ENCODE results near the gene TUBGCP2.

Gene TUBGCP2

GRCh38 chr10:133255323-133255722, 53.3 kb downstream of the TUBGCP2 start:
- Mint-ChIP-seq H3K9me3 (no peaks in the 10 kb centered on the region), H3K27me3 (ENCODE audit: low read depth, poor library complexity) (peaks cover 18% of the 10 kb centered on the region), H3K4me1 (peaks cover 41% of the 10 kb centered on the region), H3K36me3 (ENCODE audit: low read depth) (no peaks in the 10 kb centered on the region), H3K4me3 (no peak overlapping the region), H3K27ac (no peak overlapping the region)
- TF ChIP-seq CTCF (IDR thresholded peaks at IDR 0.05): no peak
- no peak for DNase-seq

- peaks cover 44% of the 10 kb centered on the region for H3K4me1 Mint-ChIP-seq
- H3K4me3 Mint-ChIP-seq: no peak overlapping the region
- TF ChIP-seq CTCF (IDR thresholded peaks at IDR 0.05): no peak
- no peak for DNase-seq
- H3K9me3 Mint-ChIP-seq: no peaks in the 10 kb centered on the region
- H3K36me3 Mint-ChIP-seq (ENCODE audit: low read depth): no peaks in the 10 kb centered on the region
- peaks cover 21% of the 10 kb centered on the region for H3K27me3 Mint-ChIP-seq (ENCODE audit: low read depth, poor library complexity)
- H3K27ac Mint-ChIP-seq: no peak overlapping the region
Observed at GRCh38 chr10:133254421-133255120, 54.1 kb downstream of the TUBGCP2 start.

GRCh38 chr10:133253361-133253955, 55.2 kb downstream of the TUBGCP2 start:
- H3K4me3 Mint-ChIP-seq: no peak overlapping the region
- peaks cover 46% of the 10 kb centered on the region for H3K4me1 Mint-ChIP-seq
- H3K9me3 Mint-ChIP-seq: no peaks in the 10 kb centered on the region

GRCh38 chr10:133252223-133252552, 56.5 kb downstream of the TUBGCP2 start:
- no peak for DNase-seq
- no peak overlapping the region for H3K4me3 Mint-ChIP-seq
- peaks cover 18% of the 10 kb centered on the region for H3K27me3 Mint-ChIP-seq (ENCODE audit: low read depth, poor library complexity)
- H3K27ac Mint-ChIP-seq: no peak overlapping the region
- H3K36me3 Mint-ChIP-seq (ENCODE audit: low read depth): no peaks in the 10 kb centered on the region
- H3K9me3 Mint-ChIP-seq: no peaks in the 10 kb centered on the region
- no peak for TF ChIP-seq CTCF (IDR thresholded peaks at IDR 0.05)
- H3K4me1 Mint-ChIP-seq: peaks cover 46% of the 10 kb centered on the region

More at GRCh38 chr10:133253361-133253955, 55.2 kb downstream of the TUBGCP2 start:
- Mint-ChIP-seq H3K27ac (no peak overlapping the region), H3K27me3 (ENCODE audit: low read depth, poor library complexity) (peaks cover 18% of the 10 kb centered on the region), H3K36me3 (ENCODE audit: low read depth) (no peaks in the 10 kb centered on the region)
- no peak for TF ChIP-seq CTCF (IDR thresholded peaks at IDR 0.05)
- no peak for DNase-seq

GRCh38 chr10:133251388-133252222, 57.1 kb downstream of the TUBGCP2 start:
- Mint-ChIP-seq H3K9me3 (no peaks in the 10 kb centered on the region), H3K27ac (no peak overlapping the region), H3K27me3 (ENCODE audit: low read depth, poor library complexity) (peaks cover 21% of the 10 kb centered on the region), H3K4me3 (no peak overlapping the region), H3K4me1 (peaks cover 48% of the 10 kb centered on the region), H3K36me3 (ENCODE audit: low read depth) (no peaks in the 10 kb centered on the region)
- TF ChIP-seq CTCF (IDR thresholded peaks at IDR 0.05): no peak
- no peak for DNase-seq
